Peyer's patch (tissue), 4 donors: ENCODE results near the gene NNMT. TPM values are rescaled to one million over a fixed set of nuclear protein-coding genes. Genes with fewer than 3 reads are reported as not detected.

Source experiments
- DNase-seq, 3 donors: peaks; one replicate each; pipeline ENCODE4 v3.0.0-alpha.2; 2017 to 2019
- H3K27ac ChIP-seq, 4 donors: fragments of 200-600 bp; sonication (generic); one replicate each; pipeline ENCODE4 v1.5.1; 2016 to 2019
- H3K27me3 ChIP-seq, 2 donors: fragments of 200-600 bp; sonication (generic); one replicate each; pipeline ENCODE4 v1.5.1; 2019
- H3K36me3 ChIP-seq, 3 donors: fragments of 200-600 bp; sonication (generic); one replicate each; pipeline ENCODE4 v1.5.1; 2016 to 2019
- H3K4me1 ChIP-seq, 4 donors: fragments of 200-600 bp; sonication (generic); one replicate each; pipeline ENCODE4 v1.5.1; 2016 to 2019
- H3K4me3 ChIP-seq, 4 donors: fragments of 200-600 bp; sonication (generic); 1 replicate in 3 of 4; 2 replicates in 1 of 4; pipeline ENCODE4 v1.5.1; 2016 to 2019; ENCODE audit warnings: mild to moderate bottlenecking in 1 of 4
- H3K9me3 ChIP-seq, 4 donors: fragments of 200-600 bp; sonication (generic); one replicate each; pipeline ENCODE4 v1.5.1; 2016 to 2019; ENCODE audit warnings: mild to moderate bottlenecking in 1 of 4
- POLR2A ChIP-seq, 2 donors: fragments of 450-650 bp; IDR thresholded peaks; one replicate each; pipeline ENCODE4 v1.5.1; 2017; ENCODE audit warnings: antibody characterized with exemption in 2 of 2, mild to moderate bottlenecking in 2 of 2, moderate library complexity in 2 of 2
- total RNA-seq, 4 donors: library from RNA; depleted of rRNA; stranded (reverse); fragments of >200 nt; gene quantifications; one replicate each; pipeline ENCODE4 v1.1.0, GENCODE V29; 2016
- TF ChIP-seq, protein P1 (sequence below), 6 experiments: fragments of 450-650 bp in 4 of 6; fragments of 200-600 bp in 2 of 6; sonication (generic) in 1 of 6; IDR thresholded peaks; one replicate each; pipeline ENCODE4 v1.5.1; 2017 to 2019; ENCODE audit warnings: antibody characterized with exemption in 6 of 6, mild to moderate bottlenecking in 3 of 6, moderate library complexity in 1 of 6

The NNMT gene
- total RNA-seq, 4 donors from 2014 or later, result 43.6 to 413 (median 187) TPM

DNA sequence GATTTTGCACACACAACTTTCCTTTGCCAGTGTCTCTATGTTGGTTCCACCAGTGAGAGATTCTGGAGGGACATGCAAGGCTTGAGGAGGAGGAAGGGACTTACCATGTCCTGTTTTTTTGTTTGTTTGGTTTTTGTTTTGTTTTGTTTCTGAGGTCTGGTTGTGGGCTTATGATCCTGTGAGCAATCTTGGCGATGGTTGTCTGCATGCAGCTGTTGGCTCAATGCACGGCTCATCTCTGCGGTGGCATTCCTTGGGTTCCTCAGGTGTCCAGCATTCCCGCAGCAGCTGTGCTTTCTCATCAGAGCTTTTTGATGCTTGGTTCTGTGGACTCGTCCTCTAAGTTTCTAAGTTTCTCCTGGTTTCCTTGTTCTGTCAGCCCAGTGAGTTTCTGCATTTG lies 4.8 kb upstream of the NNMT start:
- H3K4me1 ChIP-seq, result no peaks in the 10 kb centered on the region
- H3K36me3 ChIP-seq, result no peaks in the 10 kb centered on the region
- no peaks in the 10 kb centered on the region for H3K27me3 ChIP-seq
- no peak for TF ChIP-seq POLR2A (IDR thresholded peaks at IDR 0.05)
- TF ChIP-seq, protein P1, sequence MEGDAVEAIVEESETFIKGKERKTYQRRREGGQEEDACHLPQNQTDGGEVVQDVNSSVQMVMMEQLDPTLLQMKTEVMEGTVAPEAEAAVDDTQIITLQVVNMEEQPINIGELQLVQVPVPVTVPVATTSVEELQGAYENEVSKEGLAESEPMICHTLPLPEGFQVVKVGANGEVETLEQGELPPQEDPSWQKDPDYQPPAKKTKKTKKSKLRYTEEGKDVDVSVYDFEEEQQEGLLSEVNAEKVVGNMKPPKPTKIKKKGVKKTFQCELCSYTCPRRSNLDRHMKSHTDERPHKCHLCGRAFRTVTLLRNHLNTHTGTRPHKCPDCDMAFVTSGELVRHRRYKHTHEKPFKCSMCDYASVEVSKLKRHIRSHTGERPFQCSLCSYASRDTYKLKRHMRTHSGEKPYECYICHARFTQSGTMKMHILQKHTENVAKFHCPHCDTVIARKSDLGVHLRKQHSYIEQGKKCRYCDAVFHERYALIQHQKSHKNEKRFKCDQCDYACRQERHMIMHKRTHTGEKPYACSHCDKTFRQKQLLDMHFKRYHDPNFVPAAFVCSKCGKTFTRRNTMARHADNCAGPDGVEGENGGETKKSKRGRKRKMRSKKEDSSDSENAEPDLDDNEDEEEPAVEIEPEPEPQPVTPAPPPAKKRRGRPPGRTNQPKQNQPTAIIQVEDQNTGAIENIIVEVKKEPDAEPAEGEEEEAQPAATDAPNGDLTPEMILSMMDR (IDR thresholded peaks at IDR 0.05), result no peak
- H3K9me3 ChIP-seq, result no peaks in the 10 kb centered on the region
- no peak for DNase-seq
- peak overlapping the region in 2 of 4 donors; percentile 14 to 88 for H3K27ac ChIP-seq
- no peak overlapping the region for H3K4me3 ChIP-seq

DNA sequence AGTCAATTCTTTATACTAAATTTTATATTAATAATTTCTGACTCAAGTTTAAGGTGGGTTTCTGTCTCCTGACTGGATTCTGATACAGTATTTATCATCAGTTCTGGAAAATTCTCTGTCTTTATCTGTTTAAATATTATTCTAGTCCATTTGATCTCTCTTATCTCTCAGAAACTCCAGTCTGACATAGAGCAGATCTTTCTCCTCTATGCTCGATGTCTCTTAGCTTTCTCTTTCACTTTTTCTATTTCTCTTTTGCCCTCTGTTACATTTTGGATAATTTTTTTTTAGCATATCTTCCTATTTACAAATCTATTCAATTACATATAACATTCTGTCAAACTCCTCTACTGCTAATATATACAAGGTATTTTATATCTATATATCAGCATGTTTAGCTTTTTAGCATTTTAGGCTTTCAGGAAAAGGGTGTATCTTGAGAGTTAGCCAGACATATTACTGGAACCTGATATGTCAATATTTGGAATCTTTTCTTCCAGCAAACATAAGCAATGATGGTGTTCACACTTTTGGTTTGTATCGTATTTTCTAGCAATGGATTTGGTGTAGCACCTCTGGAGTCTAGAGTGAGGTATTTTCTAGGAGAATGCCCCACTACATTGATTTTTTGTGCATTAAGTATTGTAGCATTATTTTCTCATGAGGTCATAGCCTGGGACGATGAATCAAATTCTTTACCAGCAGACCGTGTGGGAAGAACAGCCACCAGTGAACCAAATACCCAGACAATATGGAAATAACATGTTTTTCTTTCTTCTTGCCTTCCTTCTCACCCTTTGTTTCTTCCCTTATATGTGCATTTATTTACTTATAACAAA lies 4.1 kb upstream of the NNMT start:
- TF ChIP-seq, protein P1 (IDR thresholded peaks at IDR 0.05), result no peak
- no peak overlapping the region for H3K4me3 ChIP-seq
- H3K4me1 ChIP-seq, result no peaks in the 10 kb centered on the region
- H3K27me3 ChIP-seq, result no peaks in the 10 kb centered on the region
- H3K36me3 ChIP-seq, result no peaks in the 10 kb centered on the region
- H3K27ac ChIP-seq, result peak overlapping the region in 2 of 4 donors; percentile 14 to 88
- no peaks in the 10 kb centered on the region for H3K9me3 ChIP-seq
- DNase-seq, result no peak

DNA sequence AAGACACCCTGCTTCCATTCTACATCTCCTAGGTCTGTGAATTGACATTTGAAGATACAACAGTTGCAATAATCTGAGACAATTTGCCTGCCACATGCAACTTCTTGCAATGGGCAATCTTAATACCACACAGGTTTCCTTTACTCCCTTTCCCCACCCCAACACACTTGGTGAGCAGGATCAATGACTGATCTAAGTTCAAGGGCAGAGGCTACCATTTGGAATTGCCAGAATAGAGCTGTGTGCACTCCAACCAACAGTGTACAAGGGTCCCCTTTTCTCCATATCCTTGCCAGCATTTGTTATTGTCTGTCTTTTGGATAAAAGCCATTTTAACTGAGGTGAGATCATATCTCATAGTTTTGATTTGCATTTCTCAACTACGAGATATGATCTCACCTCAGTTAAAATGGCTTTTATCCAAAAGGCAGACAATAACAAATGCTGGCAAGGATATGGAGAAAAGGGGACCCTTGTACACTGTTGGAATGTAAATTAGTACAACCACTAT lies 2.9 kb upstream of the NNMT start:
- no peaks in the 10 kb centered on the region for H3K9me3 ChIP-seq
- no peak for DNase-seq
- no peak overlapping the region for H3K4me3 ChIP-seq
- H3K27ac ChIP-seq, result peak overlapping the region in 3 of 4 donors; percentile 23 to 88 (median 59)
- TF ChIP-seq, protein P1 (IDR thresholded peaks at IDR 0.05), result no peak
- no peak for TF ChIP-seq POLR2A (IDR thresholded peaks at IDR 0.05)
- no peaks in the 10 kb centered on the region for H3K27me3 ChIP-seq
- no peaks in the 10 kb centered on the region for H3K36me3 ChIP-seq
- no peaks in the 10 kb centered on the region for H3K4me1 ChIP-seq

DNA sequence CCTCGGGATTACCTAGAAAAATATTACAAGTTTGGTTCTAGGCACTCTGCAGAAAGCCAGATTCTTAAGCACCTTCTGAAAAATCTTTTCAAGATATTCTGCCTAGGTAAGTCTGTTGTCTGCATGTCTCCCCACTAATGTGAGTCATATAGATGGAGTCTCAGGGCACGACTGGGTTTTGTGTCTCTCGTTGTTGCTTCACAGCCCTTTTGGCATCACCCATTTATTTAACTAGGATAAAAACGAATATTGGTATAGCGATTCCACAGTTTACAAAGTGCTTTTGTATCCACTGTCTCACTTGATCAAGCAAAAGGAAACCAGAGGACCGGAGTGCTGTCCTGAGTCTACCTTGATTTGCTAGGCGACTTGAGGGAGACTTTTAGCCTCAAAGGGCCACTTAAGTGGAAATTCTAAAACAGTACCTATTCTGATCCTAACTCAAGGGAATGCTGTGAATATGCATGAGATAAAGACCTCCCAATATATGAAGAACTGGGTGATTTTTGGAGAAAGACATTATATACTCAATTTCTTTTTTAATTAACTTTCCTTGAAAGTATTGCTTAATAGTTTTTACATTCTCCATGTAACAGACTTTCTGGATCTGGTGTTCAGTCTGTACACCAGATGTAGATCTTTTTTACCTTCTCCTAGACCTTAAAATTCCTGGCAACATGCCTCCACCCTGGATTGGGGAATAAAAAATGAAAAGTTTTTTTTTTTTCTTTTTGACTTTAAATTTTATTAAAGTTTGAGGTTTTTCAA lies 590 bp downstream of the NNMT start:
- no peaks in the 10 kb centered on the region for H3K27me3 ChIP-seq

More for the DNA sequence above, 590 bp downstream of the NNMT start:
- no peak for DNase-seq
- H3K36me3 ChIP-seq, result no peaks in the 10 kb centered on the region
- peak overlapping the region; percentile 50 to 88 (median 76) for H3K27ac ChIP-seq
- H3K9me3 ChIP-seq, result no peaks in the 10 kb centered on the region
- no peaks in the 10 kb centered on the region for H3K4me1 ChIP-seq
- TF ChIP-seq POLR2A (IDR thresholded peaks at IDR 0.05), result no peak
- TF ChIP-seq, protein P1 (IDR thresholded peaks at IDR 0.05), result no peak
- H3K4me3 ChIP-seq, result peak overlapping the region; percentile 19 to 45 (median 36)
